GM12878 (cell line): ENCODE measurements around the gene ALDH3B2. TPM values are rescaled to one million over a fixed set of nuclear protein-coding genes. Genes with fewer than 3 reads are reported as not detected.

ENCODE experiments used
- ATAC-seq: fragments of 200-7000 bp; cut with Tn5 transposase; 3 replicates; pipeline ENCODE4 v1.9.1; 2020; ENCODE audit warnings: mild to moderate bottlenecking, moderate library complexity
- BruUV-seq: library from RNA; stranded (reverse); fragments of 400-500 nt; replicated peaks from 2 replicates; lab custom pipeline; 2021; lab: Mats Ljungman, UMichigan
- CTCF ChIA-PET: fragments of 300-600 bp; sonication (Branson Sonifier 250); formaldehyde crosslinking; extraction: SDS; loops from one replicate; lab custom pipeline; 2021; ENCODE audit warnings: inconsistent platforms; lab: Yijun Ruan, JAX
- POLR2A ChIA-PET: fragments of 350-600 bp; formaldehyde crosslinking; extraction: SDS; loops from one replicate; lab custom pipeline; 2021; ENCODE audit warnings: inconsistent platforms; lab: Charles Lee
- RAD21 ChIA-PET: fragments of 300-600 bp; sonication (Branson Sonifier 250); formaldehyde crosslinking; loops from one replicate; lab custom pipeline; 2023; ENCODE audit warnings: antibody characterized with exemption; ENCODE audit not compliant: unreplicated experiment; lab: Charles Lee
- SMC1A ChIA-PET: fragments of 300-600 bp; sonication (Branson Sonifier 250); formaldehyde crosslinking; loops from one replicate; lab custom pipeline; 2023; ENCODE audit not compliant: unreplicated experiment, uncharacterized antibody; lab: Charles Lee
- DNase-seq: peaks from one replicate; pipeline ENCODE4 v3.0.0-alpha.2; 2011; ENCODE audit warnings: low read depth, low spot score
- FAIRE-seq: peaks from 3 replicates; lab custom pipeline; 2011; peaks lifted over from hg19 to GRCh38; lab: Jason Lieb, UNC
- H2AFZ ChIP-seq: 2 replicates; pipeline ENCODE4 v1.6.0; 2011; ENCODE audit warnings: low read depth, low read length, control low read depth; ENCODE audit not compliant: control insufficient read depth
- H3K27ac ChIP-seq: 2 replicates; pipeline ENCODE4 v1.5.1; 2011; ENCODE audit warnings: control low read depth; ENCODE audit not compliant: control insufficient read depth, insufficient read depth
- H3K27me3 ChIP-seq, 2 experiments: replicated peaks in 1 of 2; 2 replicates each; pipeline versions ENCODE4 v1.6.0 to v1.6.1; 2011; ENCODE audit warnings: low read length in 1 of 2; ENCODE audit not compliant: control insufficient read depth in 2 of 2, insufficient read depth in 2 of 2
- H3K36me3 ChIP-seq, 2 experiments: 2 replicates each; pipeline ENCODE4 v1.5.1; 2011; ENCODE audit warnings: low read length in 1 of 2; ENCODE audit not compliant: control insufficient read depth in 2 of 2, insufficient read depth in 2 of 2
- H3K4me1 ChIP-seq: 2 replicates; pipeline ENCODE4 v1.6.1; 2011; ENCODE audit warnings: mild to moderate bottlenecking, low read length, moderate library complexity, mixed read lengths; ENCODE audit not compliant: control insufficient read depth, insufficient read depth
- H3K4me2 ChIP-seq: 2 replicates; pipeline ENCODE4 v1.6.0; 2011; ENCODE audit warnings: control low read depth; ENCODE audit not compliant: control insufficient read depth, insufficient read depth
- H3K4me3 ChIP-seq: fragments of 200-600 bp; sonication (generic); 2 replicates; pipeline ENCODE4 v1.5.1; 2016
- H3K79me2 ChIP-seq: 2 replicates; pipeline ENCODE4 v1.6.0; 2011; ENCODE audit warnings: low read length; ENCODE audit not compliant: control insufficient read depth, insufficient read depth
- H3K9ac ChIP-seq: 2 replicates; pipeline ENCODE4 v1.8.0; 2011; ENCODE audit warnings: low read length, control low read depth, mixed read lengths; ENCODE audit not compliant: control insufficient read depth, insufficient read depth
- H3K9me3 ChIP-seq: replicated peaks from 3 replicates; pipeline ENCODE4 v1.5.1; 2011; ENCODE audit warnings: mild to moderate bottlenecking, low read length; ENCODE audit not compliant: control insufficient read depth, insufficient read depth
- H4K20me1 ChIP-seq: 2 replicates; pipeline ENCODE4 v1.6.0; 2011; ENCODE audit not compliant: control insufficient read depth, insufficient read depth
- CHD2 ChIP-seq: IDR thresholded peaks from 2 replicates; pipeline ENCODE4 v1.6.1; 2011; ENCODE audit warnings: low read depth, low read length, improper control_type of control experiment, borderline replicate concordance
- CHD4 ChIP-seq: fragments of 200-600 bp; sonication (generic); IDR thresholded peaks from 2 replicates; pipeline ENCODE4 v1.6.1; 2016; ENCODE audit warnings: mild to moderate bottlenecking
- EZH2 ChIP-seq: IDR thresholded peaks from 2 replicates; pipeline ENCODE4 v1.6.1; 2012; ENCODE audit warnings: low read depth, mild to moderate bottlenecking, control low read depth, inconsistent platforms, low read length, borderline replicate concordance; ENCODE audit not compliant: control insufficient read depth
- JUNB ChIP-seq: IDR thresholded peaks from 2 replicates; pipeline ENCODE4 v1.6.1; 2016; ENCODE audit warnings: antibody characterized with exemption, mild to moderate bottlenecking
- JUND ChIP-seq: IDR thresholded peaks from 2 replicates; pipeline ENCODE4 v1.6.1; 2012; ENCODE audit warnings: low read depth, mild to moderate bottlenecking, low read length, improper control_type of control experiment, moderate library complexity
- KAT2A ChIP-seq: conservative IDR thresholded peaks from 2 replicates; pipeline ENCODE4 v1.6.1; 2011; ENCODE audit warnings: low read depth, low read length; ENCODE audit not compliant: control insufficient read depth
- LARP7 ChIP-seq: fragments of 450-650 bp; IDR thresholded peaks from 2 replicates; pipeline ENCODE4 v1.6.1; 2017; ENCODE audit warnings: mild to moderate bottlenecking
- MYC ChIP-seq: IDR thresholded peaks from 2 replicates; pipeline ENCODE4 v1.6.1; 2011; ENCODE audit warnings: mild to moderate bottlenecking, low read length, moderate library complexity, inconsistent platforms; ENCODE audit not compliant: insufficient read depth, insufficient replicate concordance, insufficient read length, severe bottlenecking
- NFXL1 ChIP-seq: fragments of 450-650 bp; IDR thresholded peaks from 2 replicates; pipeline ENCODE4 v1.6.1; 2017; ENCODE audit warnings: antibody characterized with exemption, mild to moderate bottlenecking, borderline replicate concordance
- NRF1 ChIP-seq: conservative IDR thresholded peaks from 2 replicates; pipeline ENCODE4 v1.6.1; 2011; ENCODE audit warnings: mild to moderate bottlenecking, low read depth, low read length, improper control_type of control experiment
- STAT3 ChIP-seq: IDR thresholded peaks from 2 replicates; pipeline ENCODE4 v1.6.1; 2011; ENCODE audit warnings: low read depth, low read length, improper control_type of control experiment
- TARDBP ChIP-seq: IDR thresholded peaks from 2 replicates; pipeline ENCODE4 v1.6.1; 2016; ENCODE audit warnings: borderline replicate concordance
- ZNF217 ChIP-seq: fragments of 450-650 bp; IDR thresholded peaks from 2 replicates; pipeline ENCODE4 v1.6.1; 2017; ENCODE audit warnings: antibody characterized with exemption, mild to moderate bottlenecking
- WGBS: methylation state at CpG from one replicate; pipeline ENCODE4 v1.1.6; 2016; ENCODE audit warnings: low lambda C conversion rate; ENCODE audit not compliant: insufficient replicate concordance, insufficient coverage; ENCODE audit errors: missing lambda C conversion rate; 5-methylcytosine and 5-hydroxymethylcytosine counted together
- in situ Hi-C: fragments of 300-500 bp; cut with MboI; formaldehyde crosslinking; loops from 9 replicates; pipeline ENCODE4 v1.14.3; 2018; ENCODE audit warnings: mixed read lengths
- intact Hi-C: fragments of 100-400 bp; cut with micrococcal nuclease; formaldehyde crosslinking; loops from one replicate; pipeline ENCODE4 v1.14.2; 2022; ENCODE audit not compliant: unreplicated experiment
- polyA plus RNA-seq, 11 experiments: library from polyadenylated mRNA; depleted of rRNA in 4 of 11; unstranded in 6 of 11; stranded (reverse) in 5 of 11; fragments of >200 nt; fragmentation: Nextera tagmentation in 4 of 11; fragmentation: Illumina TruSeq in 1 of 11; extraction: Ambion mirVana in 4 of 11; extraction: Trizol in 1 of 11; gene quantifications; 1 replicate in 1 of 11; 2 replicates in 10 of 11; pipeline versions ENCODE4 v1.2.1 to v1.2.3, GENCODE V29; 2011 to 2016; ENCODE audit warnings: inconsistent platforms in 2 of 11, missing spikeins in 2 of 11, low read depth in 1 of 11
- total RNA-seq, 4 experiments: library from RNA; depleted of rRNA in 3 of 4; stranded (reverse); fragments of >200 nt in 3 of 4; fragmentation: Illumina TruSeq in 1 of 4; extraction: Trizol in 1 of 4; gene quantifications; 2 replicates each; pipeline versions ENCODE4 v1.2.1 to v1.2.3, GENCODE V29; 2013 to 2021
- TF ChIP-seq, protein P1 (sequence below): fragments of 450-650 bp; IDR thresholded peaks from 2 replicates; pipeline ENCODE4 v1.6.1; 2016; ENCODE audit warnings: mild to moderate bottlenecking, moderate library complexity, borderline replicate concordance
- TF ChIP-seq, protein P2 (sequence below): fragments of 450-650 bp; IDR thresholded peaks from 2 replicates; pipeline ENCODE4 v1.6.1; 2016; ENCODE audit warnings: mild to moderate bottlenecking
- TF ChIP-seq, protein P3 (sequence below): IDR thresholded peaks from 2 replicates; pipeline ENCODE4 v1.6.1; 2011; ENCODE audit warnings: mild to moderate bottlenecking, low read depth, low read length, moderate library complexity; ENCODE audit not compliant: insufficient replicate concordance

Gene ALDH3B2
- total and polyA plus RNA-seq, 10 of the 15 experiments (the other 5 are each of a cell fraction or from before 2014, with no cell fraction given): 0.09 to 0.17 TPM; not detected in 8

DNA sequence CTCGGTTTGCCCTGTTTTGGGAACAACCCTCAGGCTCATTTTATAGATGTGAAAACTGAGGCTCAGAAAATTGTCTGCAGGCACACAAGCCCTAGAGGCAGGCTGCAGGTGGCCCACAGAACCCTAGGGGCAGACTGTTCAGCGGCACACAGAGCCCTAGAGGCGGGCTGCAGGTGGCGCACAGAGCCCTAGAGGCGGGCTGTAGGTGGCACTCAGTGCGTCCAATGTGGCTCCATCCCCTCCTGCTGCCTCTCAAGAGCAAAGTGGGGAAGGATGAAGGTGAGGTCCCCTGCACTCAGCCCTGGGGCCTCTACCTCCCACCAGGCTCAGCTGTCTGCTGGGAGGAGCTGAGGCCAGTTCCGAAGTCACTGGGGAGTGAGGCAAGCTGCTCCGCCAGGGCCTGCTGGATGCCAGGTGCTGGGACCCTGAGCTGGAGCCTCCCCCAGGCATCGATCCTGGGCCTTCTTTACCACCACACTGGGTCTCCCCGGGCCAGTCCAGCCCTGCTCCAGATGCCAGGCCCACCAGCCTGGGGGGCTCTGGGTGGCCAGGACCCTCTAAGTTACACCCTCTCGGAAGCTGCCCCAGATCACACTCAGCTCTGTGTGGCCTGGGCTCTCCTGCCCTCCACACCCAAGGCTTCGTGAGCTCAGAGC lies 26.2 kb downstream of the ALDH3B2 start:
- intact Hi-C loops: no loop called here
- SMC1A ChIA-PET: interaction anchor here (0.6 to 6.2 kb wide), 10 partner anchors 9 to 71 kb away, joined by 3 to 69 read pairs (median 3); no protein-coding TSS in a partner anchor
- no peak for TF ChIP-seq NRF1
- TF ChIP-seq, protein P1, sequence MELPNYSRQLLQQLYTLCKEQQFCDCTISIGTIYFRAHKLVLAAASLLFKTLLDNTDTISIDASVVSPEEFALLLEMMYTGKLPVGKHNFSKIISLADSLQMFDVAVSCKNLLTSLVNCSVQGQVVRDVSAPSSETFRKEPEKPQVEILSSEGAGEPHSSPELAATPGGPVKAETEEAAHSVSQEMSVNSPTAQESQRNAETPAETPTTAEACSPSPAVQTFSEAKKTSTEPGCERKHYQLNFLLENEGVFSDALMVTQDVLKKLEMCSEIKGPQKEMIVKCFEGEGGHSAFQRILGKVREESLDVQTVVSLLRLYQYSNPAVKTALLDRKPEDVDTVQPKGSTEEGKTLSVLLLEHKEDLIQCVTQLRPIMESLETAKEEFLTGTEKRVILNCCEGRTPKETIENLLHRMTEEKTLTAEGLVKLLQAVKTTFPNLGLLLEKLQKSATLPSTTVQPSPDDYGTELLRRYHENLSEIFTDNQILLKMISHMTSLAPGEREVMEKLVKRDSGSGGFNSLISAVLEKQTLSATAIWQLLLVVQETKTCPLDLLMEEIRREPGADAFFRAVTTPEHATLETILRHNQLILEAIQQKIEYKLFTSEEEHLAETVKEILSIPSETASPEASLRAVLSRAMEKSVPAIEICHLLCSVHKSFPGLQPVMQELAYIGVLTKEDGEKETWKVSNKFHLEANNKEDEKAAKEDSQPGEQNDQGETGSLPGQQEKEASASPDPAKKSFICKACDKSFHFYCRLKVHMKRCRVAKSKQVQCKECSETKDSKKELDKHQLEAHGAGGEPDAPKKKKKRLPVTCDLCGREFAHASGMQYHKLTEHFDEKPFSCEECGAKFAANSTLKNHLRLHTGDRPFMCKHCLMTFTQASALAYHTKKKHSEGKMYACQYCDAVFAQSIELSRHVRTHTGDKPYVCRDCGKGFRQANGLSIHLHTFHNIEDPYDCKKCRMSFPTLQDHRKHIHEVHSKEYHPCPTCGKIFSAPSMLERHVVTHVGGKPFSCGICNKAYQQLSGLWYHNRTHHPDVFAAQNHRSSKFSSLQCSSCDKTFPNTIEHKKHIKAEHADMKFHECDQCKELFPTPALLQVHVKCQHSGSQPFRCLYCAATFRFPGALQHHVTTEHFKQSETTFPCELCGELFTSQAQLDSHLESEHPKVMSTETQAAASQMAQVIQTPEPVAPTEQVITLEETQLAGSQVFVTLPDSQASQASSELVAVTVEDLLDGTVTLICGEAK: no peak
- no peak for TF ChIP-seq CHD4
- no peak for TF ChIP-seq JUNB
- TF ChIP-seq CHD2: no peak
- no peak for TF ChIP-seq JUND
- TF ChIP-seq MYC: no peak
- TF ChIP-seq, protein P2, sequence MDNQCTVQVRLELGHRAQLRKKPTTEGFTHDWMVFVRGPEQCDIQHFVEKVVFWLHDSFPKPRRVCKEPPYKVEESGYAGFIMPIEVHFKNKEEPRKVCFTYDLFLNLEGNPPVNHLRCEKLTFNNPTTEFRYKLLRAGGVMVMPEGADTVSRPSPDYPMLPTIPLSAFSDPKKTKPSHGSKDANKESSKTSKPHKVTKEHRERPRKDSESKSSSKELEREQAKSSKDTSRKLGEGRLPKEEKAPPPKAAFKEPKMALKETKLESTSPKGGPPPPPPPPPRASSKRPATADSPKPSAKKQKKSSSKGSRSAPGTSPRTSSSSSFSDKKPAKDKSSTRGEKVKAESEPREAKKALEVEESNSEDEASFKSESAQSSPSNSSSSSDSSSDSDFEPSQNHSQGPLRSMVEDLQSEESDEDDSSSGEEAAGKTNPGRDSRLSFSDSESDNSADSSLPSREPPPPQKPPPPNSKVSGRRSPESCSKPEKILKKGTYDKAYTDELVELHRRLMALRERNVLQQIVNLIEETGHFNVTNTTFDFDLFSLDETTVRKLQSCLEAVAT: peak; percentile 68; the same call in 1 of the 2 replicates
- no peak for TF ChIP-seq NFXL1
- TF ChIP-seq, protein P3, sequence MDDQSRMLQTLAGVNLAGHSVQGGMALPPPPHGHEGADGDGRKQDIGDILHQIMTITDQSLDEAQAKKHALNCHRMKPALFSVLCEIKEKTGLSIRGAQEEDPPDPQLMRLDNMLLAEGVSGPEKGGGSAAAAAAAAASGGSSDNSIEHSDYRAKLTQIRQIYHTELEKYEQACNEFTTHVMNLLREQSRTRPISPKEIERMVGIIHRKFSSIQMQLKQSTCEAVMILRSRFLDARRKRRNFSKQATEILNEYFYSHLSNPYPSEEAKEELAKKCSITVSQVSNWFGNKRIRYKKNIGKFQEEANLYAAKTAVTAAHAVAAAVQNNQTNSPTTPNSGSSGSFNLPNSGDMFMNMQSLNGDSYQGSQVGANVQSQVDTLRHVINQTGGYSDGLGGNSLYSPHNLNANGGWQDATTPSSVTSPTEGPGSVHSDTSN: no peak
- TF ChIP-seq LARP7: peak; percentile 39; the same call in 1 of the 2 replicates
- TF ChIP-seq ZNF217: no peak
- TF ChIP-seq EZH2: no peak
- TF ChIP-seq STAT3: no peak
- TF ChIP-seq TARDBP: no peak
- no peak for TF ChIP-seq KAT2A

More for the DNA sequence above, 26.2 kb downstream of the ALDH3B2 start:
- 0 out of 2 replicates have a peak overlapping the region, but pooled peaks have one; percentile 6 for H2AFZ ChIP-seq
- H3K9ac ChIP-seq: peak overlapping the region; percentile 30; the same call in 1 of the 2 replicates
- peaks cover 3% of the 10 kb centered on the region; the same call in 2 of the 3 replicates for H3K9me3 ChIP-seq
- ChIA-PET CTCF (interaction anchor here (0.6 to 8.4 kb wide), 21 partner anchors 9 to 299 kb away, joined by 3 to 132 read pairs (median 4); partner anchors contain the start of genes NUDT8 and TBX10), RAD21 (interaction anchor here (0.7 to 5.6 kb wide), 9 partner anchors 9 to 247 kb away, joined by 3 to 49 read pairs (median 5); partner anchors contain the start of genes NUDT8 and PPP1CA), POLR2A (interaction anchor here (0.6 to 3.8 kb wide), 6 partner anchors 9 to 186 kb away, joined by 3 to 16 read pairs (median 4); partner anchors contain the start of gene NUDT8)
- H3K4me1 ChIP-seq: peaks cover 61% of the 10 kb centered on the region
- H3K36me3 ChIP-seq: no peaks in the 10 kb centered on the region
- H3K4me2 ChIP-seq: peak overlapping the region; percentile 75
- no peaks in the 10 kb centered on the region for H3K27me3 ChIP-seq
- FAIRE-seq: peak; percentile 38
- H4K20me1 ChIP-seq: no peaks in the 10 kb centered on the region
- peak overlapping the region; percentile 78 for H3K27ac ChIP-seq
- in situ Hi-C loops: no loop called here
- H3K4me3 ChIP-seq: no peak overlapping the region
- no peaks in the 10 kb centered on the region for H3K79me2 ChIP-seq
- WGBS: 16% methylated on average over 12 of the region's 12 CpGs
- no peak for DNase-seq
- no TSS peak for BruUV-seq
- peak; percentile 84 for ATAC-seq
